Measurements from ENCODE around the gene MARCHF11. TPM values are rescaled to one million over a fixed set of nuclear protein-coding genes. Genes with fewer than 3 reads are reported as not detected.

The MARCHF11 gene
- total RNA-seq, 4 donors from 2014 or later: not detected

GRCh38 chr5:16049761-16050160 lies 129.8 kb downstream of the MARCHF11 start:
- no peak for TF ChIP-seq EP300 (IDR thresholded peaks at IDR 0.05; ENCODE audit: low read depth)
- TF ChIP-seq POLR2A (IDR thresholded peaks at IDR 0.05): no peak
- no peak for TF ChIP-seq POLR2AphosphoS5 (IDR thresholded peaks at IDR 0.05)
- TF ChIP-seq, protein P1, sequence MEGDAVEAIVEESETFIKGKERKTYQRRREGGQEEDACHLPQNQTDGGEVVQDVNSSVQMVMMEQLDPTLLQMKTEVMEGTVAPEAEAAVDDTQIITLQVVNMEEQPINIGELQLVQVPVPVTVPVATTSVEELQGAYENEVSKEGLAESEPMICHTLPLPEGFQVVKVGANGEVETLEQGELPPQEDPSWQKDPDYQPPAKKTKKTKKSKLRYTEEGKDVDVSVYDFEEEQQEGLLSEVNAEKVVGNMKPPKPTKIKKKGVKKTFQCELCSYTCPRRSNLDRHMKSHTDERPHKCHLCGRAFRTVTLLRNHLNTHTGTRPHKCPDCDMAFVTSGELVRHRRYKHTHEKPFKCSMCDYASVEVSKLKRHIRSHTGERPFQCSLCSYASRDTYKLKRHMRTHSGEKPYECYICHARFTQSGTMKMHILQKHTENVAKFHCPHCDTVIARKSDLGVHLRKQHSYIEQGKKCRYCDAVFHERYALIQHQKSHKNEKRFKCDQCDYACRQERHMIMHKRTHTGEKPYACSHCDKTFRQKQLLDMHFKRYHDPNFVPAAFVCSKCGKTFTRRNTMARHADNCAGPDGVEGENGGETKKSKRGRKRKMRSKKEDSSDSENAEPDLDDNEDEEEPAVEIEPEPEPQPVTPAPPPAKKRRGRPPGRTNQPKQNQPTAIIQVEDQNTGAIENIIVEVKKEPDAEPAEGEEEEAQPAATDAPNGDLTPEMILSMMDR (IDR thresholded peaks at IDR 0.05): no peak

DNA sequence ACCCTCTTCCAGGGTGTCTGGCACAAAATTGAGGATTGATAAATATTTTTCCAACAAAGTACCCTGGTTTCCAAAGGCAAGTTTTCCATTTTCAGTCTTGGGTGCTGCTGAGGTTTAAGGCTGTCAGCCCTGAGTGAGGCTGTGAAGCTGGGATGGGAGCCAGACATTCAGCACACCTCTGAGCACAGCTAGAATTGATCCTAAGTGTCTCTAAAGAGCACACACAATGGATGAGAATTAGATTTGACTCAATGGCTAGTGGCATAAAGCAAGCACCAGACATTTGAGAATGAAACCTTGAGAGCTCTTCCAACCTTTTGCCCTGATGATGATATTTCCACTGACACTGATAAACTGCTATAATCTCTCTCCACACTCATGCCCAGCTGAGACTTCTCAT lies 131.5 kb downstream of the MARCHF11 start:
- DNase-seq: no peak
- H3K27me3 ChIP-seq: no peaks in the 10 kb centered on the region
- H3K4me3 ChIP-seq: no peak overlapping the region
- intact Hi-C loops (cut with DNase I; ENCODE audit: low total_unique reads): no loop called here
- no peak for TF ChIP-seq EP300 (IDR thresholded peaks at IDR 0.05; ENCODE audit: low read depth)
- no peak for TF ChIP-seq POLR2A (IDR thresholded peaks at IDR 0.05)
- TF ChIP-seq POLR2AphosphoS5 (IDR thresholded peaks at IDR 0.05): no peak
- TF ChIP-seq, protein P1 (IDR thresholded peaks at IDR 0.05): no peak
- in situ Hi-C loops (cut with MboI; ENCODE audit: low pct_ligation_motif_present in 1 of 4, low pct_unique_long_range_greater_than_20kb in 1 of 4, low sequenced_read_pairs in 3 of 4): no loop called here
- no peaks in the 10 kb centered on the region for H3K4me1 ChIP-seq
- H3K27ac ChIP-seq: no peak overlapping the region
- H3K36me3 ChIP-seq: no peaks in the 10 kb centered on the region
- no peaks in the 10 kb centered on the region for H3K9me3 ChIP-seq

More at GRCh38 chr5:16049761-16050160, 129.8 kb downstream of the MARCHF11 start:
- Histone ChIP-seq H3K36me3 (no peaks in the 10 kb centered on the region), H3K27ac (no peak overlapping the region), H3K9me3 (no peaks in the 10 kb centered on the region), H3K4me3 (no peak overlapping the region), H3K27me3 (no peaks in the 10 kb centered on the region), H3K4me1 (no peaks in the 10 kb centered on the region)
- WGBS, 2 donors (ENCODE audit: low coverage in 1 of 2): 89 to 100% methylated on average over 1 of the region's 1 CpG
- no peak for DNase-seq
- in situ Hi-C loops (cut with MboI; ENCODE audit: low pct_ligation_motif_present in 1 of 4, low pct_unique_long_range_greater_than_20kb in 1 of 4, low sequenced_read_pairs in 3 of 4) (no loop called here), intact Hi-C loops (cut with DNase I; ENCODE audit: low total_unique reads) (no loop called here)

DNA sequence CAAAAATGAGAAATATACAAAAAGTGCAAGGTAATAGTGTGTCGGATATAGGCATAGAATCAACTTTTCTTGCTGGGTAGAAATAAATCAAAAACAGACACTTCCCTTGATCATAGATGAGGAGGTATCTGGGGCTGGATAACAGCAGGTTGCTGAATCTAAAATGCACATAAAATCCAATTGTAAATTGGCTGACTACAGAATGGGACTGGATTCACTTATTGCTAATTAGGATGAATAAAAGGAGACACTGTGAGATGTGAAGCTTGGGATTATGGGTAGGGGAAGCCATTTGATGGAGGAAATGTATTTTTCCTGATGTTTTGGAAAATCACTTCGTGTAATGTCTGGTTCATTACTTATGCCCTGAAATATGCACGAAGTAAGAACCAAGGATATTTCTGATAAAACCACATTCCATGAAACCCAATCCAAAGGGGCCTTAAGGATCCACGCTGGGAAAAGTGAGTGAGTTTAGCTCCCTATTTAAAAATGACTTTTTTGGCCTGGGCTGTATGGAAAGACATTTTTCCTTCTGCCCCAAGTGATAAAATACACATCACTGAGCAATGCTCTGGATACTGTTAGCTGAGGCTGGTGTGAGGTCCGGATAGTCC lies 136.1 kb downstream of the MARCHF11 start:
- no peak overlapping the region for H3K4me3 ChIP-seq
- in situ Hi-C loops (cut with MboI; ENCODE audit: low pct_ligation_motif_present in 1 of 4, low pct_unique_long_range_greater_than_20kb in 1 of 4, low sequenced_read_pairs in 3 of 4): no loop called here
- no peak overlapping the region for H3K27ac ChIP-seq
- WGBS, 2 donors (ENCODE audit: low coverage in 1 of 2): 63 to 72% methylated on average over 5 of the region's 5 CpGs
- TF ChIP-seq, protein P1 (IDR thresholded peaks at IDR 0.05): no peak
- no peak for TF ChIP-seq EP300 (IDR thresholded peaks at IDR 0.05; ENCODE audit: low read depth)
- TF ChIP-seq POLR2A (IDR thresholded peaks at IDR 0.05): no peak
- TF ChIP-seq POLR2AphosphoS5 (IDR thresholded peaks at IDR 0.05): no peak
- no peak for DNase-seq
- H3K27me3 ChIP-seq: no peaks in the 10 kb centered on the region
- H3K9me3 ChIP-seq: no peaks in the 10 kb centered on the region
- intact Hi-C loops (cut with DNase I; ENCODE audit: low total_unique reads): no loop called here
- no peaks in the 10 kb centered on the region for H3K4me1 ChIP-seq
- no peaks in the 10 kb centered on the region for H3K36me3 ChIP-seq

GRCh38 chr5:16037121-16037845 lies 142.3 kb downstream of the MARCHF11 start:
- Histone ChIP-seq H3K27me3 (no peaks in the 10 kb centered on the region), H3K27ac (no peak overlapping the region), H3K36me3 (no peaks in the 10 kb centered on the region), H3K9me3 (no peaks in the 10 kb centered on the region), H3K4me3 (no peak overlapping the region), H3K4me1 (no peaks in the 10 kb centered on the region)
- WGBS, 2 donors (ENCODE audit: low coverage in 1 of 2): 72 to 75% methylated on average over 5 to 8 of the region's 8 CpGs
- in situ Hi-C loops (cut with MboI; ENCODE audit: low pct_ligation_motif_present in 1 of 4, low pct_unique_long_range_greater_than_20kb in 1 of 4, low sequenced_read_pairs in 3 of 4): no loop called here
- no peak for DNase-seq
- TF ChIP-seq, protein P1 (IDR thresholded peaks at IDR 0.05): no peak
- no peak for TF ChIP-seq EP300 (IDR thresholded peaks at IDR 0.05; ENCODE audit: low read depth)
- TF ChIP-seq POLR2AphosphoS5 (IDR thresholded peaks at IDR 0.05): no peak
- TF ChIP-seq POLR2A (IDR thresholded peaks at IDR 0.05): no peak
- intact Hi-C loops (cut with DNase I; ENCODE audit: low total_unique reads): no loop called here

Measured in transverse colon (tissue), 4 donors.